Smooth muscle cell (in vitro differentiated cells): ENCODE data around the gene LIX1L. TPM values are rescaled to one million over a fixed set of nuclear protein-coding genes. Genes with fewer than 3 reads are reported as not detected.
"Not testable (repeated sequence)": the region's sequence is repeated elsewhere in the genome, so short reads cannot be mapped to it uniquely, and the experiment has no call there.

ENCODE experiments used
- DNase-seq: peaks from one replicate; lab custom pipeline; 2025; ENCODE audit not compliant: unreplicated experiment; lab: John Stamatoyannopoulos, UW
- H2AFZ ChIP-seq: fragments of 200-600 bp; sonication (generic); 2 replicates; pipeline ENCODE4 v1.6.0; 2016; ENCODE audit warnings: antibody characterized with exemption, low read depth, mild to moderate bottlenecking
- H3F3A ChIP-seq: fragments of 200-600 bp; sonication (generic); 2 replicates; pipeline ENCODE4 v1.6.0; 2017; ENCODE audit warnings: antibody characterized with exemption, low read depth
- H3K27ac ChIP-seq: fragments of 200-600 bp; sonication (generic); 2 replicates; pipeline ENCODE4 v1.5.1; 2016; ENCODE audit warnings: low read depth, mild to moderate bottlenecking
- H3K27me3 ChIP-seq: fragments of 200-600 bp; sonication (generic); 2 replicates; pipeline ENCODE4 v1.6.1; 2016; ENCODE audit warnings: low read depth, mild to moderate bottlenecking
- H3K36me3 ChIP-seq: fragments of 200-600 bp; sonication (generic); 2 replicates; pipeline ENCODE4 v1.5.1; 2016; ENCODE audit warnings: low read depth
- H3K4me1 ChIP-seq: fragments of 200-600 bp; sonication (generic); 2 replicates; pipeline ENCODE4 v1.5.1; 2016; ENCODE audit warnings: low read depth
- H3K4me2 ChIP-seq: fragments of 200-600 bp; sonication (generic); 2 replicates; pipeline ENCODE4 v1.6.0; 2016; ENCODE audit warnings: mild to moderate bottlenecking
- H3K4me3 ChIP-seq: fragments of 200-600 bp; sonication (generic); 2 replicates; pipeline ENCODE4 v1.5.1; 2016; ENCODE audit warnings: mild to moderate bottlenecking
- H3K79me2 ChIP-seq: fragments of 200-600 bp; sonication (generic); 2 replicates; pipeline ENCODE4 v1.6.0; 2016; ENCODE audit warnings: low read depth, mild to moderate bottlenecking
- H3K9ac ChIP-seq: fragments of 200-600 bp; sonication (generic); 2 replicates; pipeline ENCODE4 v1.6.0; 2016; ENCODE audit warnings: low read depth
- H3K9me3 ChIP-seq: fragments of 200-600 bp; sonication (generic); replicated peaks from 2 replicates; pipeline ENCODE4 v1.5.1; 2016; ENCODE audit warnings: low read depth
- H4K20me1 ChIP-seq: fragments of 200-600 bp; sonication (generic); 2 replicates; pipeline ENCODE4 v1.6.0; 2016; ENCODE audit warnings: low read depth
- WGBS: methylation state at CpG from one replicate; pipeline ENCODE4 v1.1.7; 2016; ENCODE audit warnings: low lambda C conversion rate; 5-methylcytosine and 5-hydroxymethylcytosine counted together
- polyA plus RNA-seq: library from polyadenylated mRNA; unstranded; fragments of >200 nt; fragmentation: Nextera tagmentation; extraction: Ambion mirVana; gene quantifications from 2 replicates; pipeline ENCODE4 v1.2.1, GENCODE V29; 2016
- total RNA-seq: library from RNA; depleted of rRNA; stranded (reverse); fragments of >200 nt; gene quantifications from 2 replicates; pipeline ENCODE4 v1.2.3, GENCODE V29; 2014
- TF ChIP-seq, protein P1 (sequence below): fragments of 200-600 bp; sonication (generic); IDR thresholded peaks from 2 replicates; pipeline ENCODE4 v1.5.1; 2017; ENCODE audit warnings: borderline replicate concordance, mild to moderate bottlenecking, antibody characterized with exemption; ENCODE audit not compliant: insufficient read depth, poor library complexity, severe bottlenecking

Gene LIX1L
- total and polyA plus RNA-seq, 2 experiments from 2014 or later: 31.1 to 32.7 TPM

DNA sequence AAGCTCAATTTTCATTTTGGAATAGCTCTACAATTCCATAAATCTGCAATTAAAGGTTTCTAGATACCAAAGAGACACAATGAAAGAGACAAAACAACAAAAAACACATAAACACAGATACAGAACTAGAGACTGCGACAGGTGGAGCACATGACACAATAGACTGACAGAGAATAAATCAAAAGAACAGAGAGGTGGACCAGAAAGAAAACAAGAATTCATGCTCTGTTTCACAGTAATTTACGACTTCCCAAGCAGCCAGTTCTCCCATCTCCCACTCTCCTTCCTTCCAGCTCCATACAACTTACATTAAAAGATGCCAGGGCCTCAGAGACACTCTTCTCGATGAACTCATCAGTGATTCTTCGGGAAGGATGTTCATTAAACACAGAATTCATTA is 15.4 kb downstream of the LIX1L start:
- peaks cover 7% of the 10 kb centered on the region for H4K20me1 ChIP-seq
- H3K4me1 ChIP-seq: no peaks in the 10 kb centered on the region
- no peak overlapping the region for H3K27ac ChIP-seq
- H3F3A ChIP-seq: no peaks in the 10 kb centered on the region
- no peaks in the 10 kb centered on the region for H3K9me3 ChIP-seq
- H3K9ac ChIP-seq: no peak overlapping the region
- no peak for DNase-seq
- H3K4me3 ChIP-seq: no peak overlapping the region
- 89% methylated on average over 4 of the region's 4 CpGs for WGBS
- H3K4me2 ChIP-seq: no peak overlapping the region
- H3K36me3 ChIP-seq: no peaks in the 10 kb centered on the region
- TF ChIP-seq, protein P1, sequence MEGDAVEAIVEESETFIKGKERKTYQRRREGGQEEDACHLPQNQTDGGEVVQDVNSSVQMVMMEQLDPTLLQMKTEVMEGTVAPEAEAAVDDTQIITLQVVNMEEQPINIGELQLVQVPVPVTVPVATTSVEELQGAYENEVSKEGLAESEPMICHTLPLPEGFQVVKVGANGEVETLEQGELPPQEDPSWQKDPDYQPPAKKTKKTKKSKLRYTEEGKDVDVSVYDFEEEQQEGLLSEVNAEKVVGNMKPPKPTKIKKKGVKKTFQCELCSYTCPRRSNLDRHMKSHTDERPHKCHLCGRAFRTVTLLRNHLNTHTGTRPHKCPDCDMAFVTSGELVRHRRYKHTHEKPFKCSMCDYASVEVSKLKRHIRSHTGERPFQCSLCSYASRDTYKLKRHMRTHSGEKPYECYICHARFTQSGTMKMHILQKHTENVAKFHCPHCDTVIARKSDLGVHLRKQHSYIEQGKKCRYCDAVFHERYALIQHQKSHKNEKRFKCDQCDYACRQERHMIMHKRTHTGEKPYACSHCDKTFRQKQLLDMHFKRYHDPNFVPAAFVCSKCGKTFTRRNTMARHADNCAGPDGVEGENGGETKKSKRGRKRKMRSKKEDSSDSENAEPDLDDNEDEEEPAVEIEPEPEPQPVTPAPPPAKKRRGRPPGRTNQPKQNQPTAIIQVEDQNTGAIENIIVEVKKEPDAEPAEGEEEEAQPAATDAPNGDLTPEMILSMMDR: no peak
- H3K27me3 ChIP-seq: no peaks in the 10 kb centered on the region
- no peak overlapping the region for H2AFZ ChIP-seq
- no peaks in the 10 kb centered on the region for H3K79me2 ChIP-seq

DNA sequence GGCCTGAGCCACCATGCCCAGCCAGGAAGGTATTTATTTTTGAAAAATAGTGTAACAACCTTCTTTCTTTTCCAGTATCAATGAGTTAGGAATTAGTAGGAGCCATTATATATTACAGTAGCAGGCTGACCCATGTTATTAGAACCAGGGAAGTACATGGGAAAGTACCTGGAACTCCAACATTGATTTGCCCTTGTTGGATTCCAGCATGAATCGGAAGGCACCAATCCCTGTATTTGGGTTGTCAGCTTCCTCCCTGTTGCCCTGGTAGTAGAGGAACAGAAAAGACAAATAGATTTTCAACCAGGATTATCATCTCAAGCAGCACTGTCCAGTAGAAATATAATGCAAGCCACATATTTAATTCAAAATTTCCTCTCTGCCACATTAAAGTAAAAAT is 20.4 kb downstream of the LIX1L start:
- Histone ChIP-seq H2AFZ (no peak overlapping the region), H3F3A (no peaks in the 10 kb centered on the region), H3K9ac (no peak overlapping the region), H3K79me2 (no peaks in the 10 kb centered on the region), H3K4me1 (peaks cover 4% of the 10 kb centered on the region), H3K36me3 (no peaks in the 10 kb centered on the region), H3K27me3 (no peaks in the 10 kb centered on the region), H3K4me3 (no peak overlapping the region), H3K27ac (no peak overlapping the region), H4K20me1 (no peaks in the 10 kb centered on the region), H3K4me2 (no peak overlapping the region), H3K9me3 (no peaks in the 10 kb centered on the region)
- no peak for DNase-seq
- TF ChIP-seq, protein P1: no peak
- 97% methylated on average over 1 of the region's 1 CpG for WGBS

DNA sequence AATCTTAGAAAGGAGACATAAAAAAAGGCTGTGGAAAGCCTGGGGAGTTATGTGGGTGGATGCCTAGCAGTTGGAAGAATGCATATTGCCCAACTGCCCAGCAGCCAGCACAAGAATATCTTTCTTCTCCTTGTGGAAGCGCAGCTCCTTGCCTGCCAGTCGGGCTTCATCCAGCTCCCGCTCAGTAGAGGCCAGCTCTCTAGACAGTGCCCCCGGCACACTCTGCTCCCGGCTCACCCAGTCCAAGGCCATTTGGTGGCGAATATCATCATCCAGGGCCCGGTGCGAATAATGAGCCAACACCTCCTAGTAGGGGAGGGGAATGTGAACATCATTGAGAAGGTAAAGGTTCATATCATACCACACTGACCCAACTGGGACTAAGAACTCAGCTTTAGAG is 21.6 kb downstream of the LIX1L start:
- Histone ChIP-seq H4K20me1 (no peaks in the 10 kb centered on the region), H3K4me3 (no peak overlapping the region), H3K4me2 (no peak overlapping the region), H2AFZ (no peak overlapping the region), H3K36me3 (no peaks in the 10 kb centered on the region), H3K9ac (no peak overlapping the region), H3K27ac (no peak overlapping the region), H3K4me1 (peaks cover 8% of the 10 kb centered on the region), H3K79me2 (no peaks in the 10 kb centered on the region), H3K9me3 (no peaks in the 10 kb centered on the region), H3K27me3 (no peaks in the 10 kb centered on the region), H3F3A (no peaks in the 10 kb centered on the region)
- 89% methylated on average over 8 of the region's 8 CpGs for WGBS
- DNase-seq: no peak
- TF ChIP-seq, protein P1: no peak

DNA sequence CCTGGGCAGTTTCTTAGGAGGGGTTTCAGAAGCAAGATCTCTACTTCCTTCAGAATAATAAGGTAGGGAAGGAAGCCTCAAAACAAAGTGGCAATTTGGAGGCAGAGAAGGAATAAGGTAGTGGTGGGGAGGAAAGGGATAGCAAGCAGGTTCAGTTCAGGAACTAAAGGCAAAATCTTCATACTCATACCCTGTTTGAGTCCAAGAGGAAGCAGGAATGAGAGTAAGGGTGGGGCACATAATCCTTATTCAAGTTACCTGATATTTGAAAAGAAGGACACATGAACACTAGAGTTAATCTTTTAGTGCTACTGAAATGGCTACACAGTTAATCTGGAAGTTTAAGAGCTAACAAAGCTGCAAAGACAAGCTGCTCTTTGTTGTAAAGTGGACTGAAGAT is 22.1 kb downstream of the LIX1L start:
- no peaks in the 10 kb centered on the region for H3F3A ChIP-seq
- no peaks in the 10 kb centered on the region for H3K36me3 ChIP-seq
- no peak overlapping the region for H3K9ac ChIP-seq
- no peaks in the 10 kb centered on the region for H4K20me1 ChIP-seq
- DNase-seq: no peak
- no peak overlapping the region for H2AFZ ChIP-seq
- TF ChIP-seq, protein P1: no peak
- no peak overlapping the region for H3K27ac ChIP-seq
- peaks cover 8% of the 10 kb centered on the region for H3K4me1 ChIP-seq
- no peaks in the 10 kb centered on the region for H3K9me3 ChIP-seq
- no peaks in the 10 kb centered on the region for H3K79me2 ChIP-seq
- no peak overlapping the region for H3K4me3 ChIP-seq
- no peaks in the 10 kb centered on the region for H3K27me3 ChIP-seq
- no peak overlapping the region for H3K4me2 ChIP-seq

DNA sequence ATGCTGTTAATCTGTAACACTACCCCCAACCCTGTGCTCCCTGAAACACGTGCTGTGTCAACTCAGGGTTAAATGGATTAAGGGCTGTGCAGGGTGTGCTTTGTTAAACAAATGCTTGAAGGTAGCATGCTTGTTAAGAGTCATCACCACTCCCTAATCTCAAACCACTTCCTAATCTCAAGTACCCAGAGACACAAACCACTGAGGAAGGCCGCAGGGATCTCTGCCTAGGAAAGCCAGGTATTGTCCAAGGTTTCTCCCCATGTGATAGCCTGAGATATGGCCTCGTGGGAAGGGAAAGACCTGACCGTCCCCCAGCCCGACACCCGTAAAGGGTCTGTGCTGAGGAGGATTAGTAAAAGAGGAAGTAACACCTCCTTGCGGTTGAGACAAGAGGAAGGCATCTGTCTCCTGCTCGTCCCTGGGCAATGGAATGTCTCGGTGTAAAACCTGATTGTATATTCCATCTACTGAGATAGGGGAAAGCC is 25.3 kb downstream of the LIX1L start:
- H3K9me3 ChIP-seq, H3K27ac ChIP-seq, H3K9ac ChIP-seq, H3K4me2 ChIP-seq, H4K20me1 ChIP-seq, H3K27me3 ChIP-seq, H3K79me2 ChIP-seq, H3K4me3 ChIP-seq, H2AFZ ChIP-seq, H3K36me3 ChIP-seq, DNase-seq: not testable (repeated sequence)
- 26% methylated on average over 9 of the region's 9 CpGs for WGBS
- H3K4me1 ChIP-seq: peaks cover 16% of the 10 kb centered on the region
- peaks cover 11% of the 10 kb centered on the region for H3F3A ChIP-seq
